ENCODE results near the gene ING4. TPM values are rescaled to one million over a fixed set of nuclear protein-coding genes. Genes with fewer than 3 reads are reported as not detected.

ING4 gene
- total RNA-seq, 1 donor from 2014 or later = 38.0 TPM

DNA sequence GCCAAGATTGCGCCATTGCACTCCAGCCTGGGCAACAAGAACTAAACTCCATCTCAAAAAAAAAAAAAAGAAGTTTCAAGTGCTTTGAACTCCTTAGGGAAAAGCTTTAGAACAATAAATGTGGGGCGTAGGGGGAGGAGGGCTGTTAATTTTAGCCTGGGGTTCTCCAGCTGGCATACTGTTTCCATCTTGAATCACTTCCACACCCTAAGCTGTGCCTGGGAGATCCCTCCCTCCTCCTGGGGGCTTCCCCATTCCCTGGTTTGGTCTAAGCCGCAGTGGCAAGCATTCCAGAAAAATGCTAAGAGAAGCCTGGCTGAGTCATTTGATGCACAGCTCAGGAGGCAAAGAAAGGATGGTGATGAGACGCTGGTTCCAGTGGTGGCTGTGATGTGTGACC, 28.6 kb upstream of the ING4 start:
- no peak overlapping the region for H3K4me3 ChIP-seq
- H3K36me3 ChIP-seq = no peaks in the 10 kb centered on the region
- no peak overlapping the region for H3K27ac ChIP-seq
- no peaks in the 10 kb centered on the region for H3K27me3 ChIP-seq
- intact Hi-C loops (cut with DNase I) = no loop called here
- DNase-seq (no peak), ATAC-seq (no peak)
- peaks cover 27% of the 10 kb centered on the region for H3K4me1 ChIP-seq
- H3K9me3 ChIP-seq = no peaks in the 10 kb centered on the region
- TF ChIP-seq, protein P1, sequence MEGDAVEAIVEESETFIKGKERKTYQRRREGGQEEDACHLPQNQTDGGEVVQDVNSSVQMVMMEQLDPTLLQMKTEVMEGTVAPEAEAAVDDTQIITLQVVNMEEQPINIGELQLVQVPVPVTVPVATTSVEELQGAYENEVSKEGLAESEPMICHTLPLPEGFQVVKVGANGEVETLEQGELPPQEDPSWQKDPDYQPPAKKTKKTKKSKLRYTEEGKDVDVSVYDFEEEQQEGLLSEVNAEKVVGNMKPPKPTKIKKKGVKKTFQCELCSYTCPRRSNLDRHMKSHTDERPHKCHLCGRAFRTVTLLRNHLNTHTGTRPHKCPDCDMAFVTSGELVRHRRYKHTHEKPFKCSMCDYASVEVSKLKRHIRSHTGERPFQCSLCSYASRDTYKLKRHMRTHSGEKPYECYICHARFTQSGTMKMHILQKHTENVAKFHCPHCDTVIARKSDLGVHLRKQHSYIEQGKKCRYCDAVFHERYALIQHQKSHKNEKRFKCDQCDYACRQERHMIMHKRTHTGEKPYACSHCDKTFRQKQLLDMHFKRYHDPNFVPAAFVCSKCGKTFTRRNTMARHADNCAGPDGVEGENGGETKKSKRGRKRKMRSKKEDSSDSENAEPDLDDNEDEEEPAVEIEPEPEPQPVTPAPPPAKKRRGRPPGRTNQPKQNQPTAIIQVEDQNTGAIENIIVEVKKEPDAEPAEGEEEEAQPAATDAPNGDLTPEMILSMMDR (IDR thresholded peaks at IDR 0.05) = no peak

DNA sequence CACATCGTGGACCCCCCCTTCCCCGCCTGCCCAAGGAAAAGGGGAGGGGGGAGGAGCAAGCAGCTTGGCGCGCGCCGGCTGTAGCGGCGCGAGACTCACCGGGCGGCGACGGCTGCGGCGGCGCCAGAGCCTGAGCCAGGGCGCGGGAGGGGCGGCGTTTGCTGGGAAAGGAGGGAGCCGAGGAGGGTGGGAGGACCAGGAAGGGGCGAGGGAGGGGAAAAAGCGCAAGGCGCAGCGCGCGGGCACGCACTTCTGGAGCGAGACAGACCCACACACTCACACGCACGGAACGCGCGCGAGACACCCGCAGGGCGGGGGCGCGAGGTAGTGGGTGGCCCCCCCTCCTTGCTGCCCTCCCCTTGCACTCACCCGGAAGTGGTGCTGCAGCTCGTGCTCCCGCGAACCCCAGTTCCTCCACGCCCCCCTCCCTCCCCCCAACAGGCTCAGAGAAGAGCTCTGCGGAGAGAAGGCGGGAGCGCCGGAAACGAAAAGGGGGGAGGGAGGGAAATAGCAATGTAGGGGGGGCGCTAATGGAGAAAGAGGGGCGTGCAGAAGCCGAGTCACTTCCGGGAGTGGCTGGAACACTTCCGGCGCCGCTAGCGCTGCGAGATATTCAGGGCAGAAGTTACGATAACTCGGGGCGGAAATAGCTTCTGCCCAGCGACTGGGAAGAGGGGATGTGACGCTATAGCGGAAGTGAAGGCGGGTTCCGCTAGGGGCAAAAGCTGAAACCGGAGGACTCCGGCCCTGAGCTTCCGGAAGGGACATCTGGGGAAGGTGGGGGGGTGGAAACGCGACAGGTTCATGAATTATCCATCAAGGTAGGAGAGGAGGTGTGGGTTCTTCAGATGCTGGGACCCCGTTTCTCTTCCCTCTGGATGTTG, 26.3 kb upstream of the ING4 start, which contains the start of gene ZNF384:
Gene ZNF384, minus strand, starts transcription at position 377 of the 884 bp plus-strand sequence. CDS start 9,855 bp downstream, outside the sequence.
- ATAC-seq (peak; percentile 94), DNase-seq (peak; percentile 97)
- peak within 1 kb of the TSS; percentile 96 for H3K27ac ChIP-seq
- peak within 1 kb of the TSS; percentile 82 for H3K4me3 ChIP-seq
- no peaks in the 10 kb centered on the region for H3K9me3 ChIP-seq
- H3K27me3 ChIP-seq = no peaks in the 10 kb centered on the region
- H3K36me3 ChIP-seq = no peaks in the 10 kb centered on the region
- peaks cover 35% of the 10 kb centered on the region for H3K4me1 ChIP-seq
- TF ChIP-seq, protein P1 (IDR thresholded peaks at IDR 0.05) = peak; percentile 25
- intact Hi-C loops (cut with DNase I) = no loop called here

DNA sequence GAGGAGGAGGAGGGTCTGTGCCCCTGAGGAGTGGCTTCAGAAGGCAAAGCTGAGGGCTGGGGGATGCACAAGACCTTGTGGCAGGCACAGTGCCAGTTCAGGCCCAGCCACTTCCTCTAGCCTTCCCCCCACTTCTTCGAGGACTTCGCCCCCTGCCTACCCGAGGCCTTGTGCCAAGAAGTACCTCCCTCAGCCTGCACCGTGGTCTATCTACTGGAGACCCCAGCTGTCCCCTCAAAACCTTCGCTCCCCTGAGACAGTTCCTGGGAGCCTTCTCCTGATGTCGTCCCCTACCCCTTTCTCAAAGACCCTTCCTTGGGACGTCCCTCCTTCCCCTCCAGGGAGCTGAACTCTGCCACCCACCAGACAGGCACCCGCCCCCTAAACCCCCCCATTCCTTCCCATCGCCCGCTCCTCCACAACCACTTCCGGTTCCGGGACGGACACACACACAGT, 25.7 kb upstream of the ING4 start:
- H3K36me3 ChIP-seq = no peaks in the 10 kb centered on the region
- peaks cover 35% of the 10 kb centered on the region for H3K4me1 ChIP-seq
- TF ChIP-seq, protein P1 (IDR thresholded peaks at IDR 0.05) = no peak
- intact Hi-C loops (cut with DNase I) = no loop called here
- H3K27ac ChIP-seq = peak overlapping the region; percentile 96
- no peaks in the 10 kb centered on the region for H3K9me3 ChIP-seq
- ATAC-seq (no peak), DNase-seq (no peak)
- H3K27me3 ChIP-seq = no peaks in the 10 kb centered on the region
- H3K4me3 ChIP-seq = peak overlapping the region; percentile 82

DNA sequence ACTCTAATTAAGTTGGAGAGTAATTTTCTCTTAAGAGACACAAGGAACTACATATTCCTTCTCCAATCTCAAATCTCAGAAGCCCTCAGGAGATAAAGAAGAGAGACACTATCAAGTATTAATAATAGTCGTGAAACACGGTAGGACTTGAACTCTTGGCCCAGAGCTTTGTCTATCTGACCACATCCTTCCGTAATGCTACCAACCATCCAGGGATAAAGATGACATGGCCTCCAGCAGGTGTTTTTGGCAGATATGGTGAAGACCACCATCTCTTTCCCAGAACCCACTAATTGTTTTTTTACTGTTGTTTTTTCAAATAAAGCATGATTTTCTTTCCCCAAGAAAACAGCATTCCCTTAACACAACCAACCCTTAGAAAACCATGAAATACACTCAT, 22.9 kb upstream of the ING4 start:
- Histone ChIP-seq H3K4me3 (no peak overlapping the region), H3K9me3 (no peaks in the 10 kb centered on the region), H3K27me3 (no peaks in the 10 kb centered on the region), H3K4me1 (peaks cover 35% of the 10 kb centered on the region), H3K27ac (no peak overlapping the region), H3K36me3 (peaks cover 6% of the 10 kb centered on the region)
- intact Hi-C loops (cut with DNase I) = no loop called here
- TF ChIP-seq, protein P1 (IDR thresholded peaks at IDR 0.05) = no peak
- no peak for ATAC-seq
- no peak for DNase-seq

DNA sequence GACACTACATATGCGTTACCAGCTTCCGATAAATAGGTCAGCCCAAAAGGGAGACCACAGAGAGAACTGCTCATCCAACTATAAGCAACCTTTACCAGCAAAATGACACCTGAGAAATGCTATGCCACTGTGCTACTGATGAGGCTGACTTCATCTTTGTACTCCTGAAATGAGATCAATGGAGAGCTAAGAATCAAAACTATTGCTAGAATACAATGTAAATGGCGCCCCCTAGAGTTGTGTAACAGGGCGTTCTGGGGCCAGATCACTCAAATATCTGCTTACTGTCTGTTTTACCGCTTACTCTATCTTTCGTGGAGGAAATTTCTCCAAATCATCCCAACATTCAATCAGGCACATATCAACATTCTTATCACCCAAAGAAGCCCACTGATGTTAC, 21.7 kb upstream of the ING4 start:
- H3K36me3 ChIP-seq = peaks cover 13% of the 10 kb centered on the region
- intact Hi-C loops (cut with DNase I) = no loop called here
- no peak overlapping the region for H3K4me3 ChIP-seq
- ATAC-seq (no peak), DNase-seq (no peak)
- no peaks in the 10 kb centered on the region for H3K9me3 ChIP-seq
- TF ChIP-seq, protein P1 (IDR thresholded peaks at IDR 0.05) = peak; percentile 51
- no peaks in the 10 kb centered on the region for H3K27me3 ChIP-seq
- H3K4me1 ChIP-seq = peaks cover 25% of the 10 kb centered on the region
- no peak overlapping the region for H3K27ac ChIP-seq
